ENCODE data around the gene PSMD7. TPM values are rescaled to one million over a fixed set of nuclear protein-coding genes. Genes with fewer than 3 reads are reported as not detected.

The PSMD7 gene
- total RNA-seq, 1 experiment from 2014 or later, result 109 TPM

- CTCF ChIA-PET, result interaction anchor here (1.5 kb wide), 1 partner anchor 237 kb away, joined by 3 read pairs; no protein-coding TSS in a partner anchor
- DNase-seq (ENCODE audit: low read depth, low spot score), result no peak
- Histone ChIP-seq H3K9ac (ENCODE audit: low read length) (no peak overlapping the region), H2AFZ (ENCODE audit: low read depth, low read length, poor library complexity, severe bottlenecking) (no peak overlapping the region), H4K20me1 (ENCODE audit: insufficient read depth) (0 out of 2 replicates have a peak, but pooled peaks cover 3% of the 10 kb centered on the region), H3K36me3 (ENCODE audit: control insufficient read depth in 1 of 2, insufficient read depth in 2 of 2, low read length in 2 of 2) (no peaks in the 10 kb centered on the region), H3K4me3 (replicated peaks in 1 of 2; ENCODE audit: low read depth in 1 of 2, low read length in 2 of 2) (no peak overlapping the region), H3K27ac (ENCODE audit: low read depth, low read length) (no peak overlapping the region), H3K9me2 (ENCODE audit: insufficient read depth) (no peaks in the 10 kb centered on the region), H3K4me1 (ENCODE audit: control insufficient read depth in 1 of 2, insufficient read depth in 2 of 2, low read length in 2 of 2) (no peaks in the 10 kb centered on the region), H3K27me3 (ENCODE audit: insufficient read depth, low read length) (peaks cover 43% of the 10 kb centered on the region), H3K9me3 (ENCODE audit: control insufficient read depth in 1 of 2, insufficient read depth in 1 of 2, low read depth in 1 of 2, low read length in 2 of 2) (no peaks in the 10 kb centered on the region), H3K4me2 (ENCODE audit: low read length) (no peak overlapping the region), H3K79me2 (ENCODE audit: insufficient read depth, low read length) (no peaks in the 10 kb centered on the region)
- RAD21 ChIA-PET (ENCODE audit: low non-redundant PET in 1 of 2, low total read pairs in 2 of 2, uncharacterized antibody in 2 of 2, unreplicated experiment in 2 of 2), result no interaction called here
- ATAC-seq, result no peak
- BruUV-seq (replicated peaks), result no TSS peak
- TF ChIP-seq RAD21 (IDR thresholded peaks at IDR 0.05; ENCODE audit: low read depth) (no peak), CTCF (IDR thresholded peaks at IDR 0.05 in 2 of 3, conservative IDR thresholded peaks at IDR 0.05 in 1 of 3; ENCODE audit: borderline replicate concordance in 1 of 3, insufficient read depth in 1 of 3, low read depth in 2 of 3, low read length in 2 of 3) (no peak), CBX3 (IDR thresholded peaks at IDR 0.05; ENCODE audit: low read depth) (no peak), JUND (IDR thresholded peaks at IDR 0.05) (no peak), YY1 (IDR thresholded peaks at IDR 0.05; ENCODE audit: extremely low read depth, insufficient replicate concordance, low read depth, low read length) (no peak), EZH2 (IDR thresholded peaks at IDR 0.05) (no peak), FOSL1 (IDR thresholded peaks at IDR 0.05; ENCODE audit: low read depth) (no peak), ZNF274 (IDR thresholded peaks at IDR 0.05; ENCODE audit: low read depth, low read length) (no peak), SRF (IDR thresholded peaks at IDR 0.05; ENCODE audit: low read depth) (no peak), REST (IDR thresholded peaks at IDR 0.05; ENCODE audit: low read depth) (no peak), EZH2phosphoT487 (IDR thresholded peaks at IDR 0.05; ENCODE audit: borderline replicate concordance) (no peak), EGR1 (IDR thresholded peaks at IDR 0.05; ENCODE audit: low read depth) (no peak), ZBTB33 (IDR thresholded peaks at IDR 0.05; ENCODE audit: extremely low read depth, insufficient replicate concordance, low read length) (no peak), ZFX (IDR thresholded peaks at IDR 0.05) (no peak), ELF1 (IDR thresholded peaks at IDR 0.05; ENCODE audit: borderline replicate concordance, low read depth) (no peak), MAX (IDR thresholded peaks at IDR 0.05) (no peak), POLR2AphosphoS5 (IDR thresholded peaks at IDR 0.05; ENCODE audit: low read depth, low read length) (no peak), SP1 (IDR thresholded peaks at IDR 0.05; ENCODE audit: low read depth) (no peak)
- intact Hi-C loops (cut with micrococcal nuclease), result loop anchor here (10.0 kb wide), 1 partner anchor 1767 kb away; no protein-coding TSS in a partner anchor
- POLR2A ChIA-PET, result no interaction called here
These were observed 24.7 kb upstream of the PSMD7 start for GRCh38 chr16:74271872-74272271.

All from HCT116 (cell line).